Stomach smooth muscle (tissue), 2 donors: Measurements from ENCODE around the gene DEPDC4.

ENCODE experiments used
- H3K27ac ChIP-seq: one replicate; pipeline ENCODE4 v1.7.0; 2013; ENCODE audit warnings: mild to moderate bottlenecking, low read length, inconsistent platforms
- H3K27me3 ChIP-seq, 2 donors: one replicate each; pipeline ENCODE4 v1.7.0; 2013; ENCODE audit warnings: low read length in 2 of 2; ENCODE audit not compliant: insufficient read depth in 2 of 2, control insufficient read depth in 1 of 2
- H3K36me3 ChIP-seq, 2 donors: one replicate each; pipeline ENCODE4 v1.7.0; 2013; ENCODE audit warnings: low read length in 2 of 2; ENCODE audit not compliant: control insufficient read depth in 2 of 2, insufficient read depth in 2 of 2
- H3K4me1 ChIP-seq: one replicate; pipeline ENCODE4 v1.7.0; 2013; ENCODE audit warnings: low read length; ENCODE audit not compliant: control insufficient read depth, insufficient read depth
- H3K4me3 ChIP-seq, 2 donors: one replicate each; pipeline ENCODE4 v1.7.0; 2013; ENCODE audit warnings: low read length in 2 of 2
- H3K9ac ChIP-seq, 2 donors: one replicate each; pipeline ENCODE4 v1.7.0; 2013; ENCODE audit warnings: low read length in 2 of 2, mild to moderate bottlenecking in 1 of 2
- H3K9me3 ChIP-seq, 2 donors: one replicate each; pipeline ENCODE4 v1.7.0; 2013; ENCODE audit warnings: low read length in 2 of 2; ENCODE audit not compliant: control insufficient read depth in 2 of 2
- donor health status: healthy.
- donor health status: Pancreatic carcinoma.

Gene DEPDC4

DNA sequence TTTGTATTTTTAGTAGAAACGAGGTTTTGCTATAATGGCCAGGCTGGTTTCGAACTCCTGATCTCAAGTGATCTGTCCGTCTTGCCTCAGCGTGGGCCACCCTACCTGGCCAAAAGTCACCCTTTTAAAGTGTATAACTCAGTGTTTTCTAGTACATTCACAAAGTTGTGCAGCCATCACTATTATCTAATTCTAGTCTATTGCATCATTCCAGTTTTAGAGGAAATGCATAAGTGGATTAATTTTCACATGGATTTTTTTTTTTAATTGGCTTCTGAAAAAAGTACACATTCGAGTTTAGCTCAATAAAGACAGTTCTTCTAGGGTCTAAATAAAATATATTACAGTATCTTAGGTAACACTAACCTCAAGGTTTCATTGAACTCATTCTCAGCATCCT, 3.7 kb downstream of the DEPDC4 start:
- no peak overlapping the region for H3K4me3 ChIP-seq
- H3K9me3 ChIP-seq = no peaks in the 10 kb centered on the region
- no peaks in the 10 kb centered on the region for H3K4me1 ChIP-seq
- H3K27ac ChIP-seq = no peak overlapping the region
- no peaks in the 10 kb centered on the region for H3K27me3 ChIP-seq
- H3K36me3 ChIP-seq = no peaks in the 10 kb centered on the region
- no peak overlapping the region for H3K9ac ChIP-seq

DNA sequence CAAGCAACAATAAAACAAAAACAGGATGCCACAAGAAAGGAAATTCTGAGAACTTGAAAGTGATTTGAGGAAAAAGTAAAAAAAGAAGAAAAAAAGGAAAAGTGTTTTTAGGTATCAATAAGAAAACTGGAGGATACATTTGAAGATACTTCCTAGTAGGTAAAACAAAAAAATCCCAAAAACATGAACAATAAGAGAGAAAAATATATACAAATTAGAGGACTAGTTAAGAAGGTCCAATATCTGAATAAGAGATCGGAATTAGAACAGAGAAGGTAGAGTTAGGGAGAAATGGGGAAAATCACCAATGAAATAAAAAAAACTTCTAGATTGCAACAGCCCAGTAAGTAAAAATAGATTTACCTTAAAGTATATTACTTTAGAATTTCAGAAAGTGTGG, 8.8 kb downstream of the DEPDC4 start:
- H3K36me3 ChIP-seq = no peaks in the 10 kb centered on the region
- no peak overlapping the region for H3K9ac ChIP-seq
- no peak overlapping the region for H3K27ac ChIP-seq

DNA sequence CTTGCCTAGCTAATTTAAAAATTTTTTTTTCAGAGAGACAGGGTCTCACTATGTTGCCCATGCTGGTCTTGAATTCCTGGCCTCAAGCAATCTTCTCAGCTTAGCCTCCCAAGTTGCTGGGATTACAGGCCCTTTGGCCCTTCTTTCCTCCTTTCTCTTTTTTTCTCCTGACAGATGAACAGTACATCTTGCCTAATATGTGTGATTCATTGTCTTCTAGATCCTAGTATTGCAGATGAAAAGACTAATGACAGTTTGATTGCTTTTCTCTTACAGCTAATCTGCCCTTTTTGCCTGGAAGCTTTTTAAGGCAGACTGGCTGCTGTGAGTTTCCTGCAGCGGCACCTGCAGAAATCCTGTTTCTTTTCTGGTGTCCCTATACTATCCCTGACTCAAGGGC, 12.0 kb downstream of the DEPDC4 start:
- Histone ChIP-seq H3K9ac (no peak overlapping the region), H3K4me3 (no peak overlapping the region), H3K4me1 (no peaks in the 10 kb centered on the region), H3K9me3 (no peaks in the 10 kb centered on the region), H3K27me3 (no peaks in the 10 kb centered on the region), H3K36me3 (no peaks in the 10 kb centered on the region), H3K27ac (no peak overlapping the region)

More for the DNA sequence above, 8.8 kb downstream of the DEPDC4 start:
- Histone ChIP-seq H3K27me3 (no peaks in the 10 kb centered on the region), H3K4me3 (no peak overlapping the region), H3K4me1 (no peaks in the 10 kb centered on the region), H3K9me3 (no peaks in the 10 kb centered on the region)

DNA sequence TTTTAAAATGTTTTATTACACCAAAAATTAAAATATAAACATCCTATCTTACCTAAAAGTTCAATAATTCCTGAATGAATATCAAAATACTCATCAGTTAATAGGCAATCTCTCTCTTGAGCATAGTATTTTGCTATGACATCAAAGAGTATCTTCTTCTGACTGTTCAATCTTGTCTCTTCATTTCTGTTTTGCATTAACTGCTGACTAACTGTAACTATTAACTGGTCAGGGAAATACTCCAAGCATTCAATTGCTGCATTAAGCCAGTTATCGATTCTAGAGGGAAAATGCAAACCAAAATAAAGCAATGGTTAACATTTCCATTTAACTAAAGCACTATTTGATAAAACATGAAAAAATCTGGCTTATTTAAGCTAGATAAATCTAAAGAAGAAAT, 13.4 kb downstream of the DEPDC4 start:
- Histone ChIP-seq H3K4me3 (no peak overlapping the region), H3K36me3 (no peaks in the 10 kb centered on the region), H3K9me3 (no peaks in the 10 kb centered on the region), H3K4me1 (no peaks in the 10 kb centered on the region), H3K9ac (no peak overlapping the region), H3K27me3 (no peaks in the 10 kb centered on the region), H3K27ac (no peak overlapping the region)

DNA sequence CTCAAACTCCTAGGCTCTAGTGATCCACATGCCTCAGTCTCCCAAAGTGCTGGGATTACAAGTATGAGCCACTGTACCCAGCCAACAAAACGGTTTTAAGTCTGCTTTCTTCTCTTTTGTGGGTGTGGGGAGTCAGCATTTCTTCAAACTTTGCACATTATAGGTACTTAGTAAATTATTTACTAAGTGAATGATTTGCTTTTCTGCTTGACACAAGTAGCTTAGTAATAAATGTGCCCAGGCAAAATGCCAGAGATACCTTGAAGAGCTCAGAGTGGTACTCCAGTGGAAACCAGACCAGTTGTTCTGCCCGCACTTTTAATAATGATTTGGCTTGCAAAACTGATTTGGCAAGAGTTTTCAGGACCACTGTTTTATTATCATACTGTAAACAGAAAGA, 15.0 kb downstream of the DEPDC4 start:
- H3K9ac ChIP-seq = no peak overlapping the region
- H3K27me3 ChIP-seq = no peaks in the 10 kb centered on the region
- no peaks in the 10 kb centered on the region for H3K9me3 ChIP-seq
- H3K36me3 ChIP-seq = no peaks in the 10 kb centered on the region
- no peak overlapping the region for H3K27ac ChIP-seq
- H3K4me1 ChIP-seq = no peaks in the 10 kb centered on the region
- no peak overlapping the region for H3K4me3 ChIP-seq

DNA sequence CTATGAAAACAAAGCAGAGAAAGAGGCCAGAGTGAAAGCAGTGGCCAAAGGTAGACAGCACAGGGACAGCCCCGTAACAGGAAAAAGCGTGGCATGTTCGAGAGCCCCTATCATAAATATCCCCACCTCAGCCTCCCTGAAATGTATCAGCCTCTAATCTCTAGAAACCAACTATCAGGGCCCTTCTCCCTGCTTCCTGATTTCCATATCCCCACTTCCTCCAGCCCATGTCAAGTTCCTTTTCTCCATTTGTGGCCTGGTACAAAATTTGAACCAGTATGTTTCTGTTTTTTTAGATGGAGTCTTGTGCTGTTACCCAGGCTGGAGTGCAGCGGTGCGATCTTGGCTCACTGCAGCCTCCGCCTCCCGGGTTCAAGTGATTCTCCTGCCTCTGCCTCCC, 16.9 kb downstream of the DEPDC4 start:
- Histone ChIP-seq H3K27ac (no peak overlapping the region), H3K36me3 (no peaks in the 10 kb centered on the region), H3K9me3 (no peaks in the 10 kb centered on the region), H3K4me3 (no peak overlapping the region), H3K4me1 (no peaks in the 10 kb centered on the region), H3K9ac (no peak overlapping the region), H3K27me3 (no peaks in the 10 kb centered on the region)

DNA sequence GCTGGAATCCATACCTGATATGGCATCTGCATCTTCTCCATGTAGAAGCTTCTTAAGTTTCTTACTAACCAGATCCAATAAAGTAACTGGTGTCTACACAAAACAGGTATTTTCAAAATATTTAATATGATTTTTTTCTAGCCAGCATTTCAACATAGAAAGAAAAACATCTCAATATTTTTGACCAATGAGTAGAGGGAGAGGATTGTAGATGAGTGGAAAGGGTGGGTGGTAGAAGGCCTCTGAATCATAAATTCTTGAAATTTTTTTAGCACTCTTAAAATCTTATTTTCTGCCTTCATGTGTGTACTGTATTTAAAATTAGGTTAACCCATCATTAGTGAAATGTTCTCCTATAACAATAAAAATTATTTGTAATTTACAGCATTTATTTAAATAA, 18.0 kb downstream of the DEPDC4 start:
- H3K9me3 ChIP-seq = no peaks in the 10 kb centered on the region
- H3K36me3 ChIP-seq = no peaks in the 10 kb centered on the region
- H3K9ac ChIP-seq = no peak overlapping the region
- no peaks in the 10 kb centered on the region for H3K4me1 ChIP-seq
- H3K4me3 ChIP-seq = no peak overlapping the region
- no peak overlapping the region for H3K27ac ChIP-seq
- H3K27me3 ChIP-seq = no peaks in the 10 kb centered on the region

DNA sequence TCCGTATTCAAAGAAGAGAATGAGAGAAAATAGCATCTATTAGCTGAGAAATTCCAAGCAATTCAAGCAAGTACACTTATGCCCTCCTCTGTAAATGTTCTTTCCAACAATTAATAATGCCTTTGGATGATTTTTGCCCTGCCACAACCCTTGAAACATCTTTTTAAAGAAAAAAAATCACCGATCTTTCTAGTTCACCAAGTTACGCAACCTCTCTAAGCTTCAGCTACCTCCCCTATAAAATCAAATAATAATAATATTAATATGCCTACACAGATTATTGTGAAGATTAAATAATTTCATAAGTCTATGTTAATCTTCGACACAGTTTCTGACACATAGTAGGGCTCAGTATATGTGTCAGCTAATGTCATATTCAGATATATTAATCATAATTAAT, 19.1 kb downstream of the DEPDC4 start:
- no peaks in the 10 kb centered on the region for H3K9me3 ChIP-seq
- H3K27ac ChIP-seq = no peak overlapping the region
- no peaks in the 10 kb centered on the region for H3K36me3 ChIP-seq
- no peaks in the 10 kb centered on the region for H3K27me3 ChIP-seq
- H3K4me1 ChIP-seq = no peaks in the 10 kb centered on the region
- no peak overlapping the region for H3K9ac ChIP-seq
- no peak overlapping the region for H3K4me3 ChIP-seq

DNA sequence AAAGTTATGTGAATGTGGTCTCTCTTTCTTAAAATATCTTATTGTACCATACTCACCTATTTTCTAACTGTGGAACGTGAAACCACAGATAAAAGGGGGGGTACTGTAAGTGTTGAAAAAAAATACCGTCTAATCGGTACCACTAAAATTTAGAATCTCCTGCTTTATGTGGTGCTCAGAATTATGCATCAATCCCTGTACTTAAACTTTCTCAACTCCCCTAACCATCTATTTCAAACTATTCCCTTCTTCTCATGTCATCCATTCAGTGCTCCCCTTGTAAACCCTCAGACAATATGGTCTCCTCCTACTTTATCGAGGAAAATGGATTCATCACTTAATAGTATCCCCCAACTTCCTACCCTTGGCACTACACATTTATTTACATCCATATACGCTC, 23.7 kb downstream of the DEPDC4 start:
- Histone ChIP-seq H3K36me3 (no peaks in the 10 kb centered on the region), H3K27me3 (no peaks in the 10 kb centered on the region), H3K9ac (no peak overlapping the region), H3K9me3 (no peaks in the 10 kb centered on the region), H3K4me3 (no peak overlapping the region), H3K27ac (no peak overlapping the region), H3K4me1 (no peaks in the 10 kb centered on the region)

DNA sequence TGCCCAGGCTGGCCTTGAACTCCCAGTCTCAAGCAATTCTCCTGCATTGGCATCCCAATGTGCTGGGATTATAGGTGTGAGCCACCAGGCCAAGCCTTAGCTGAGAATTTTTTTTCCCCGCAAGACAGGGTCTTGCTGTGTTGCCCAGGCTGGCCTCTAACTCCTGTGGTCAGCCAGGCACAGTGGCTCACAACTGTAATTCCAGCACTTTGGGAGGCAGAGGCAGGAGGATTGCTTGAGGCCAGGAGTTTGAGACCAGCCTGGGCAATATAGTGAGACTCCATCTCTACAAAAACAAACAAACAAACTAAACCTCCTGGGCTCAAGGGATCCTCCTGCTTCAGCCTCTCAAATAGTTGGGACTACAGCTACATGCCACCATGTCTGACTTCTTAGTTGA, 27.3 kb downstream of the DEPDC4 start:
- H3K4me3 ChIP-seq = no peak overlapping the region

DNA sequence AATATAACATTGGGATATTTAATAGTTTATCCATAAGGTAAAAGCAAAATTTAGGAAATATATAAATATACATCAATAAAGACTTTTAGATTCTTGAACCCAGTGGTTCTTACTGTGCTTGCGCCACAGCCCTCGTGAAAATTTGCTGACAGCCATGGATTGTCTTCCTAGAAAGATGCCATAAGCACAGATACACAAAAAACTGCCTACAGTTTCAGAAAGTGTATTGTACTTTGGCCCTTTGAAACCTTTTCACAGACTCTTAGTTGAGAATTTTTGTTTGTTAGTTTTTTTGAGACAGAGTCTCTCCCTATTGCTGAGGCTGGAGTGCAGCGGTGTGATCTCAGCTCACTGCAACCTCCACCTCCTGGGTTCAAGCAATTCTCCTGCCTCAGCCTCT, 28.1 kb downstream of the DEPDC4 start:
- Histone ChIP-seq H3K27me3 (no peaks in the 10 kb centered on the region), H3K4me1 (no peaks in the 10 kb centered on the region)

More for the DNA sequence above, 27.3 kb downstream of the DEPDC4 start:
- no peak overlapping the region for H3K9ac ChIP-seq
- no peak overlapping the region for H3K27ac ChIP-seq
- H3K4me1 ChIP-seq = no peaks in the 10 kb centered on the region
- no peaks in the 10 kb centered on the region for H3K27me3 ChIP-seq
- H3K36me3 ChIP-seq = no peaks in the 10 kb centered on the region
- H3K9me3 ChIP-seq = no peaks in the 10 kb centered on the region

More for the DNA sequence above, 28.1 kb downstream of the DEPDC4 start:
- no peak overlapping the region for H3K4me3 ChIP-seq
- H3K9ac ChIP-seq = no peak overlapping the region
- no peaks in the 10 kb centered on the region for H3K9me3 ChIP-seq
- H3K27ac ChIP-seq = no peak overlapping the region
- no peaks in the 10 kb centered on the region for H3K36me3 ChIP-seq
